A673 (cell line): ENCODE measurements around the gene SPNS2.

ENCODE experiments used
- CTCF ChIP-seq: fragments of 300-800, 200-600 bp; sonication (generic); conservative IDR thresholded peaks from 2 replicates; pipeline ENCODE4 v1.5.1; 2017; ENCODE audit warnings: low read depth, mild to moderate bottlenecking, antibody characterized with exemption, low read length, moderate library complexity, mixed read lengths
- EZH2 ChIP-seq: fragments of 200-600 bp; sonication (generic); IDR thresholded peaks from 2 replicates; pipeline ENCODE4 v1.6.1; 2017; ENCODE audit warnings: borderline replicate concordance, low read depth, mild to moderate bottlenecking, mixed read lengths, antibody characterized with exemption, low read length; ENCODE audit not compliant: poor library complexity, severe bottlenecking

GRCh38 chr17:4535667-4536258 lies 37.1 kb downstream of the SPNS2 start:
- TF ChIP-seq CTCF (no peak), EZH2 (no peak)
